ENCODE measurements around the gene ARHGAP40.
A peak's percentile ranks its signal among the peaks of the same experiment; 100 is the strongest.

Gene ARHGAP40

GRCh38 chr20:38680500-38681306 lies 79.1 kb downstream of the ARHGAP40 start:
- ATAC-seq, result peak; percentile 79
- TF ChIP-seq CREB5 (CRISPR knock-in tag; IDR thresholded peaks at IDR 0.05; ENCODE audit: low read depth) (no peak), ZFP3 (CRISPR knock-in tag; IDR thresholded peaks at IDR 0.05) (0 out of 2 replicates have a peak, but pooled peaks have one; percentile 29), ISL1 (CRISPR knock-in tag; IDR thresholded peaks at IDR 0.05) (no peak), ZFP30 (CRISPR knock-in tag; IDR thresholded peaks at IDR 0.05) (no peak), POU6F1 (CRISPR knock-in tag; IDR thresholded peaks at IDR 0.05; ENCODE audit: borderline replicate concordance, low read depth) (no peak), SNAI2 (CRISPR knock-in tag; IDR thresholded peaks at IDR 0.05) (0 out of 2 replicates have a peak, but pooled peaks have one; percentile 63), CSDC2 (CRISPR knock-in tag; IDR thresholded peaks at IDR 0.05) (peak; percentile 84; the same call in 1 of the 2 replicates), RARB (CRISPR knock-in tag; IDR thresholded peaks at IDR 0.05) (no peak)

GRCh38 chr20:38685271-38685670 lies 83.7 kb downstream of the ARHGAP40 start:
- TF ChIP-seq BACH2 (CRISPR knock-in tag; IDR thresholded peaks at IDR 0.05; ENCODE audit: borderline replicate concordance), result no peak
- TF ChIP-seq PPARA (CRISPR knock-in tag; IDR thresholded peaks at IDR 0.05; ENCODE audit: borderline replicate concordance), result no peak
- no peak for TF ChIP-seq CREB5 (CRISPR knock-in tag; IDR thresholded peaks at IDR 0.05; ENCODE audit: low read depth)
- ATAC-seq, result no peak

- TF ChIP-seq TCF4 (CRISPR knock-in tag; IDR thresholded peaks at IDR 0.05; ENCODE audit: borderline replicate concordance), result no peak
- 0 out of 2 replicates have a peak, but pooled peaks have one; percentile 78 for TF ChIP-seq SNAI2 (CRISPR knock-in tag; IDR thresholded peaks at IDR 0.05)
- ATAC-seq, result peak; percentile 62; the same call in 1 of the 3 replicates
Observed at GRCh38 chr20:38685853-38686473, 84.4 kb downstream of the ARHGAP40 start.

- ATAC-seq, result peak; percentile 68
- TF ChIP-seq CREB5 (CRISPR knock-in tag; IDR thresholded peaks at IDR 0.05; ENCODE audit: low read depth), result no peak
- peak; percentile 52; the same call in 1 of the 2 replicates for TF ChIP-seq TCF4 (CRISPR knock-in tag; IDR thresholded peaks at IDR 0.05; ENCODE audit: borderline replicate concordance)
- TF ChIP-seq CSDC2 (CRISPR knock-in tag; IDR thresholded peaks at IDR 0.05), result 0 out of 2 replicates have a peak, but pooled peaks have one; percentile 66
- TF ChIP-seq ZFP30 (CRISPR knock-in tag; IDR thresholded peaks at IDR 0.05), result peak; percentile 36; the same call in 1 of the 2 replicates
- peak; percentile 87; the same call in 1 of the 2 replicates for TF ChIP-seq SNAI2 (CRISPR knock-in tag; IDR thresholded peaks at IDR 0.05)
Observed at GRCh38 chr20:38692436-38693411, 91.1 kb downstream of the ARHGAP40 start.

- ATAC-seq, result no peak
- TF ChIP-seq ISL1 (CRISPR knock-in tag; IDR thresholded peaks at IDR 0.05), result no peak
- no peak for TF ChIP-seq POU6F1 (CRISPR knock-in tag; IDR thresholded peaks at IDR 0.05; ENCODE audit: borderline replicate concordance, low read depth)
- TF ChIP-seq RARB (CRISPR knock-in tag; IDR thresholded peaks at IDR 0.05), result no peak
- no peak for TF ChIP-seq GLIS3 (CRISPR knock-in tag; IDR thresholded peaks at IDR 0.05)
- no peak for TF ChIP-seq ARNTL (CRISPR knock-in tag; IDR thresholded peaks at IDR 0.05; ENCODE audit: borderline replicate concordance, low read depth)
- no peak for TF ChIP-seq TCF4 (CRISPR knock-in tag; IDR thresholded peaks at IDR 0.05; ENCODE audit: borderline replicate concordance)
- TF ChIP-seq CSDC2 (CRISPR knock-in tag; IDR thresholded peaks at IDR 0.05), result no peak
- no peak for TF ChIP-seq CSRNP3 (CRISPR knock-in tag; IDR thresholded peaks at IDR 0.05)
- no peak for TF ChIP-seq ESRRG (CRISPR knock-in tag; IDR thresholded peaks at IDR 0.05)
- no peak for TF ChIP-seq ZNF8 (CRISPR knock-in tag; IDR thresholded peaks at IDR 0.05)
- TF ChIP-seq ZFP30 (CRISPR knock-in tag; IDR thresholded peaks at IDR 0.05), result no peak
- no peak for TF ChIP-seq ZNF565 (CRISPR knock-in tag; conservative IDR thresholded peaks at IDR 0.05; ENCODE audit: low read depth)
Observed at GRCh38 chr20:38697306-38697705, 95.7 kb downstream of the ARHGAP40 start.
